ENCODE measurements around the gene KRAS.

Gene KRAS

DNA sequence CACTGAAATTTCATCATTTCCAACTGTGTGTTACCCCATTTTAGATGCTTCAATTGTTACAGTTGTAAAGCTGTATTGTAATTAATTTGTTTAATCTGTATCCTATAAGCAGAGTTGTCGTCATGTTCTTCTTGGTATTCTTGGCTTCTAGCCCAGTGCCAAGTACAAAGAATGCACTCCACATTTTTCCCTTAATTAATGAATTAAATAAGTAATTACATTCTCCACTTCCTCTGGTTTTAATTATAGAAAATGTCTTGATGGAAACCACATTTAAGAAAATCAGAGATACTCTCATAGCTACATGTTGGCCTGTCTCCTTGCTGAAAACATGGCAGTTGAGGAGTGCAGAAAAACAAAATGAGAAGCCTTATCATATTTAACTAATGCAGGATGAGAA, 56.5 kb downstream of the KRAS start:
- DNase-seq = no peak

GRCh38 chr12:25190793-25191192, 59.9 kb downstream of the KRAS start:
- no peak for DNase-seq

- DNase-seq = no peak
Measured at GRCh38 chr12:25189656-25190055, 61.1 kb downstream of the KRAS start.

DNA sequence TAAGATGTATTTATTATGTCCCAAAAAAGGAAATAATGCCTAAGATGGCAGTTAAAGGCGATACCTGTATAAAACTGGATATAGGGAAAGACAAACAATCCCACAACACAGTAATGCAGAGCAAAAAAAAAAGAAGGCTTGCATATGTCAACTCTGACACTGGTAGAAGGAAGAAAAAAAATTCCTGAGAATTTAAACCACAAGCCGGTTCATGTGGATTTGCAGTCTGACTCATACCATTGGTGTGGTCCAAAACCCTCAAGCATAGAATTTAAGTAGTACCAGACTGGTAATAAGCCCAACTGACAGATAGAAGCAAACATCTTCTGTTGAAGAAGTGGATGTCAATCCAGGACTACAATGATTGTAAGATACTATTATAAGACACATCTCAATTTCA, 62.9 kb downstream of the KRAS start:
- no peak for DNase-seq

- DNase-seq = no peak
Measured at GRCh38 chr12:25186788-25187402, 63.8 kb downstream of the KRAS start.

DNA sequence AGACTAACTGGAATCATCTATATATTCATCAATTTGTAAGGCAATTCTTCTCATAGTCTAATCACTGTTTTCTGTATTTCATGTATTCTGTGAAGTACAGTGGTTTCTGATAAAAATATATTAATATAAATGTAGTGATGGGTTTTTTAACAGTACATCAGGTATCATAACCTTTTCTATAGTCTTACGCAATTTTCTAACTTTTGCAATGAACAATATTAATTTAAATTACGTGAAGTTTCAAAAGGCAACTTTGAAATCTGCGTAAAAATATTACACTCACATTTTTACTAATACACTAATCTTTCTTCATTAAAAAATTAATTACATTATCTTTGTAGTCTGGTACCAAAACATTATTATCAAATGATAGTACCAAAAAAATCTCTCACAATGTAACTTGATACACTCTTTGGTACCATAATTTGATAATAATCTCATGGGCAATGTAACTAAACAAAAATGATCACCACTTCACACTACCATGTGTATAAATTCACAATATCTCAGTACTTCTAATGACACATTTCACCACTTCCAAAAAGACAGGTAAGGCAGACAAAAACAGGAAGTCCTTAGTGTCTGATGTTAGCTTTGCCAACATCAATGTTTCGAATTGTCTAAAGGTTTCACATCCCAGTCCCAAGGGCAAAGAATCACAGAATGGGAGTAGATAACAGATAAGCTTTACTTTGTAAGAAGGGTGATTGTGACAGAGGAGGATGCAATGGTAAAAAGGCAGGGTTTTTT, 64.5 kb downstream of the KRAS start:
- no peak for DNase-seq

- DNase-seq = no peak
Measured at GRCh38 chr12:25184132-25184531, 66.6 kb downstream of the KRAS start.

DNA sequence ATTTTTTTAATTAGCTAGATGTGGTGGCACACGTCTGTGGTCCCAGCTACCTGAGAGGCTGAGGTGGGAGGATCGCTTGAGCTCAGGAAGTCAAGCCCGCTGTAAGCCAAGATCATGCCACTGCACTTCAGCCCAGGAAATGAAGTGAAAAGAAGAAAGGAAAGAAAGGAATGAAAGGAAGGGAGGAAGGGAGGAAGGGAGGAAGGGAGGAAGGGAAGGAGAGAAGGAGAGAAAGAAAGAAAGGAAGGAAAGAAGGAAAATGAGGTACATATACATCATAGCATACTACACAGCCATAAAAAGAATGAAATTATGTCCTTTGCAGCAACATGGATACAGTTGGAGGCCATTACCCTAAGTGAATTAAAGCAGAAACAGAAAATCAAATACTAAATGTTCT, 68.0 kb downstream of the KRAS start:
- no peak for DNase-seq

- no peak for DNase-seq
Measured at GRCh38 chr12:25162866-25163265, 87.9 kb downstream of the KRAS start.

GRCh38 chr12:25156061-25156460, 94.7 kb downstream of the KRAS start:
- DNase-seq = no peak

DNA sequence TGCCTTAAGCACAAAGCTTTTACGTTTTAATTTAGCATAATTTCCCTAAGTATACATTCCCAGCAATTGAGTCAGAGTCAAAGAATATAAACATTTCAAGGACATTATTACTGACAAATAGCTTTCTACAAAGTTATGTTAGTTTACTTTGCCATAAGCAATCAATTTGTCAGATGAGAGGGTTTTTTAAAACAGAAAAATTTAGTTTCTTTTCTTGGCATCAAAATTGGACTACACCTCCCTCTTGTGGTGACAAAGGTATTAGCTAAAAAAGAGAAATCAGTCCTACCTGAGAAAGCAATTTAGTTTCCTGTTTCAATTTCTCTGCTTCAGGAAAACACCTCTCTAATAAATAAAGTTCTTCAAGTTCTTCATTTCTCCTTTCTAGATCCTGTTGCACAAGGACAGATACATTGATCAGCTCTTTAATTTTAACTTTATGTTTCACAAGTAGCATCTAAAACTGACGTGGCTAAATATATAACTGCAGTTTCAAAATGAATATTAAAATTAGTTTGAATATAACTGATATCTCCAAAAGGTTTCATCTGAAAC, 95.6 kb downstream of the KRAS start:
- no peak for DNase-seq

All from activated gamma-delta T cell (primary cell).